ENCODE results near the gene PARD3B. TPM values are rescaled to one million over a fixed set of nuclear protein-coding genes. Genes with fewer than 3 reads are reported as not detected.

PARD3B gene
- total RNA-seq, 1 experiment from 2014 or later: 3.9 TPM

GRCh38 chr2:204590063-204590462, 44.8 kb downstream of the PARD3B start:
- Histone ChIP-seq H3K79me2 (ENCODE audit: low read length) (no peaks in the 10 kb centered on the region), H3K4me2 (ENCODE audit: low read length) (no peak overlapping the region), H3K9ac (ENCODE audit: low read length) (no peak overlapping the region), H3K9me2 (replicated peaks; ENCODE audit: low read length) (no peaks in the 10 kb centered on the region), H3K36me3 (ENCODE audit: low read depth, low read length) (no peaks in the 10 kb centered on the region), H3K9me3 (ENCODE audit: low read length) (no peaks in the 10 kb centered on the region), H2AFZ (ENCODE audit: low read length) (no peak overlapping the region), H3K27ac (ENCODE audit: low read length) (no peak overlapping the region), H3K4me3 (ENCODE audit: low read length) (no peak overlapping the region), H3K4me1 (ENCODE audit: insufficient read depth, low read length) (no peaks in the 10 kb centered on the region), H3K27me3 (ENCODE audit: low read length) (no peaks in the 10 kb centered on the region), H3F3A (ENCODE audit: low read length, unreplicated experiment) (no peaks in the 10 kb centered on the region), H4K20me1 (ENCODE audit: low read length) (no peaks in the 10 kb centered on the region)
- ChIA-PET POLR2A (ENCODE audit: unreplicated experiment) (no interaction called here), CTCF (no interaction called here)
- BruUV-seq (replicated peaks): no TSS peak
- TF ChIP-seq CTCF (conservative IDR thresholded peaks at IDR 0.05; ENCODE audit: low read depth, low read length) (no peak), EZH2phosphoT487 (IDR thresholded peaks at IDR 0.05; ENCODE audit: borderline replicate concordance, low read length) (no peak), EZH2 (IDR thresholded peaks at IDR 0.05; ENCODE audit: low read length, unreplicated experiment) (no peak)
- ATAC-seq (no peak), DNase-seq (no peak)
- intact Hi-C loops (cut with micrococcal nuclease): no loop called here

- Histone ChIP-seq H3K9me2 (replicated peaks; ENCODE audit: low read length) (no peaks in the 10 kb centered on the region), H2AFZ (ENCODE audit: low read length) (no peak overlapping the region), H3K27me3 (ENCODE audit: low read length) (no peaks in the 10 kb centered on the region), H3K4me3 (ENCODE audit: low read length) (no peak overlapping the region), H3K4me1 (ENCODE audit: insufficient read depth, low read length) (no peaks in the 10 kb centered on the region), H3K9ac (ENCODE audit: low read length) (no peak overlapping the region), H3K36me3 (ENCODE audit: low read depth, low read length) (no peaks in the 10 kb centered on the region), H4K20me1 (ENCODE audit: low read length) (no peaks in the 10 kb centered on the region), H3K79me2 (ENCODE audit: low read length) (no peaks in the 10 kb centered on the region), H3F3A (ENCODE audit: low read length, unreplicated experiment) (no peaks in the 10 kb centered on the region), H3K9me3 (ENCODE audit: low read length) (no peaks in the 10 kb centered on the region), H3K4me2 (ENCODE audit: low read length) (no peak overlapping the region), H3K27ac (ENCODE audit: low read length) (no peak overlapping the region)
- ChIA-PET POLR2A (ENCODE audit: unreplicated experiment) (no interaction called here), CTCF (no interaction called here)
- DNase-seq (no peak), ATAC-seq (no peak)
- intact Hi-C loops (cut with micrococcal nuclease): no loop called here
- BruUV-seq (replicated peaks): no TSS peak
- TF ChIP-seq CTCF (conservative IDR thresholded peaks at IDR 0.05; ENCODE audit: low read depth, low read length) (no peak), EZH2 (IDR thresholded peaks at IDR 0.05; ENCODE audit: low read length, unreplicated experiment) (no peak), EZH2phosphoT487 (IDR thresholded peaks at IDR 0.05; ENCODE audit: borderline replicate concordance, low read length) (no peak)
Measured at GRCh38 chr2:204591225-204591624, 46.0 kb downstream of the PARD3B start.

GRCh38 chr2:204604061-204604460, 58.8 kb downstream of the PARD3B start:
- ATAC-seq: no peak
- TF ChIP-seq EZH2 (IDR thresholded peaks at IDR 0.05; ENCODE audit: low read length, unreplicated experiment): no peak
- TF ChIP-seq EZH2phosphoT487 (IDR thresholded peaks at IDR 0.05; ENCODE audit: borderline replicate concordance, low read length): no peak
- no peak for TF ChIP-seq CTCF (conservative IDR thresholded peaks at IDR 0.05; ENCODE audit: low read depth, low read length)
- Histone ChIP-seq H3K4me3 (ENCODE audit: low read length) (no peak overlapping the region), H4K20me1 (ENCODE audit: low read length) (no peaks in the 10 kb centered on the region), H3K9me3 (ENCODE audit: low read length) (no peaks in the 10 kb centered on the region), H3K9me2 (replicated peaks; ENCODE audit: low read length) (no peaks in the 10 kb centered on the region), H3K79me2 (ENCODE audit: low read length) (no peaks in the 10 kb centered on the region), H3K9ac (ENCODE audit: low read length) (no peak overlapping the region), H3K27me3 (ENCODE audit: low read length) (no peaks in the 10 kb centered on the region), H3F3A (ENCODE audit: low read length, unreplicated experiment) (no peaks in the 10 kb centered on the region), H3K4me1 (ENCODE audit: insufficient read depth, low read length) (no peaks in the 10 kb centered on the region), H3K4me2 (ENCODE audit: low read length) (no peak overlapping the region), H2AFZ (ENCODE audit: low read length) (no peak overlapping the region), H3K27ac (ENCODE audit: low read length) (no peak overlapping the region), H3K36me3 (ENCODE audit: low read depth, low read length) (no peaks in the 10 kb centered on the region)
- ChIA-PET POLR2A (ENCODE audit: unreplicated experiment) (no interaction called here), CTCF (no interaction called here)
- BruUV-seq (replicated peaks): no TSS peak
- DNase-seq: no peak
- intact Hi-C loops (cut with micrococcal nuclease): no loop called here

Data from PC-3 (cell line).